ENCODE measurements around the gene NUDT22.

Gene NUDT22

DNA sequence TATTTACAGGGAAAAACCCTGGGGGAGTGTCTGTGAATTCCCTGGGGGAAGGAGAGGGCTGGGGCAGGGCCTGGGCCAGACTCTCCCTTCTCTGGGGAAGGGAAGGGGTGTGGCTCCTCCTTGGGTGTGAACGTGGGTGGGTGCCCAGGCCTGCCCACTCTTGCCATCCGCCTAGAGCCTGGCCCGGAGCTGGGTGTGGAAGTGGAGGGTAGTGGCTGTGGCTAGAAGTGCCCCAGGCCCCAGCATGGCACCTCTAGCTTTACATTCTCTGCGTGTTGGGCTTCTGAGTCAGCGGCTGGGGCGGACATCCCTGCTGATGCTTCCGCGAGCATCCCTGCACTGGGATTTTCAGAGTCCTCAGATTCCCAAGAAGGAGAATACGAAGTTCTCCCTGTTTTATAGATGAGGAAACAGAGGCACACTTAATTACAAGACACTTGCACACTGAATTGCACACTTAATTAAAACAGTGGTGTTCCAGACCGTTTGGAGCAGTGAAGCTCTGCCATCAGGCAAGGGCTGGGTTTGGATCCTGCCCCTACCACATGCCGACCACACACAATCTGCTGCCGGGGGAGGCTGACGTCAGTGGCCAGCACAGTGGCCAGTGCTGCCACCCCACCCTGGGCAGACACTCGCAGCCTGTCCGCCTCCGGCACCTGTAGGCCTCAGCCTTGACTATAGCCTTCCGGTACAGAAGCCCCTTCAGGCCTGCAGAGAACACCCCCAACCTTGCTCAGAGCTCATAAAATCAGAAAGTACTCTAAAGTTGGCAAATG lies 50.8 kb downstream of the NUDT22 start:
- Histone ChIP-seq H3K36me3 (peaks cover 70% of the 10 kb centered on the region), H4K20me1 (no peaks in the 10 kb centered on the region)
- TF ChIP-seq Cebpa-rat (IDR thresholded peaks at IDR 0.05): no peak

DNA sequence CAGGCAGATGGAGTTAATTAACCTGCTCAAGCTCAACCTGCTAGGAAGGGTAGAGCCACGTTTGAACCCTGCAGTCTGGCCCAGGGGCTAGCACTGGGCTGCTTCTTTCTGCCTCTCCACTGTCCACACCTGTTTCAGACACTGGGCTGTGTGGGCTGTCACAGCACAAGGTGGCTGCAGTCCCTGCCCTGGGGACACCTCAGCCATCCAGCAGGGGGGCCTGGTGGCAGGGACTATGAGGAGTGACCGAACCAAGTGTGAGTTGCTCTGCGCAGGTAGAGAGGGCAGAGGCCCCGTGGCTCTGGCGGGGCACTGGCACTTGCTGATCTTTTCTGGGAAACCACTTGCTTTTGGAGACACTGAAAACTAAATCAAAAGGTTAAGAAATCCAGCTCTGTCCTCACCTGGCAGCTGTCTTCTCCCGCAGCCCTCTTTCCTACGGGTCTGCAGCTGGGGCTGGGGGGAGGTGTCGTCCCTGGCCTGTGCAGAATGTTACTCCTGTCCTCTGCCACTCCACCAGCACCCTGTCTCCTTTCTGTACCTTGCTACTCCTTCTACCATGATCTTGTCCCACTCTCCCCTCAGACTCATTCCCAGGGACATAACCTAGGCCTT lies 52.6 kb downstream of the NUDT22 start:
- Histone ChIP-seq H3K4me1 (peaks cover 19% of the 10 kb centered on the region), H3K4me3 (no peak overlapping the region), H3K9me3 (no peaks in the 10 kb centered on the region), H3K27me3 (no peaks in the 10 kb centered on the region), H3K4me2 (no peak overlapping the region), H3K9ac (no peak overlapping the region), H3K27ac (no peak overlapping the region), H4K20me1 (no peaks in the 10 kb centered on the region), H3K36me3 (peaks cover 70% of the 10 kb centered on the region)
- TF ChIP-seq Cebpa-rat (IDR thresholded peaks at IDR 0.05): no peak

More for the DNA sequence above, 50.8 kb downstream of the NUDT22 start:
- H3K4me3 ChIP-seq: no peak overlapping the region
- H3K4me1 ChIP-seq: peaks cover 23% of the 10 kb centered on the region
- H3K27me3 ChIP-seq: no peaks in the 10 kb centered on the region
- peak overlapping the region; percentile 27 for H3K4me2 ChIP-seq
- H3K27ac ChIP-seq: peak overlapping the region; percentile 14; the same call in 1 of the 2 replicates
- H3K9ac ChIP-seq: peak overlapping the region; percentile 50; the same call in 1 of the 2 replicates
- no peaks in the 10 kb centered on the region for H3K9me3 ChIP-seq

All from BLaER1 (cell line).